ENCODE results near the gene ULBP2.

ULBP2 gene

GRCh38 chr6:149941583-149942460 is at the start of gene ULBP2:
Gene ULBP2, plus strand, starts transcription at chr6:149942014. Its CDS starts 59 bp downstream, at chr6:149942073.
- peak; percentile 89 for ATAC-seq
- no peak for TF ChIP-seq ARNTL (CRISPR knock-in tag; IDR thresholded peaks at IDR 0.05; ENCODE audit: borderline replicate concordance, low read depth)
- no peak for TF ChIP-seq CREB5 (CRISPR knock-in tag; IDR thresholded peaks at IDR 0.05; ENCODE audit: low read depth)
- no peak for TF ChIP-seq ZFP30 (CRISPR knock-in tag; IDR thresholded peaks at IDR 0.05)
- no peak for TF ChIP-seq PATZ1 (CRISPR knock-in tag; IDR thresholded peaks at IDR 0.05; ENCODE audit: borderline replicate concordance)
- no peak for TF ChIP-seq ZNF70 (CRISPR knock-in tag; IDR thresholded peaks at IDR 0.05)
- no peak for TF ChIP-seq POU6F1 (CRISPR knock-in tag; IDR thresholded peaks at IDR 0.05; ENCODE audit: borderline replicate concordance, low read depth)
- no peak for TF ChIP-seq TSHZ2 (CRISPR knock-in tag; IDR thresholded peaks at IDR 0.05)
- no peak for TF ChIP-seq GLIS3 (CRISPR knock-in tag; IDR thresholded peaks at IDR 0.05)

GRCh38 chr6:149895048-149895590 is 46.7 kb upstream of the ULBP2 start:
- peak; percentile 17 for ATAC-seq
- TF ChIP-seq BACH2 (CRISPR knock-in tag; IDR thresholded peaks at IDR 0.05; ENCODE audit: borderline replicate concordance) (no peak), ARNTL (CRISPR knock-in tag; IDR thresholded peaks at IDR 0.05; ENCODE audit: borderline replicate concordance, low read depth) (no peak)

- TF ChIP-seq ZC3H10 (CRISPR knock-in tag; IDR thresholded peaks at IDR 0.05) (no peak), BACH2 (CRISPR knock-in tag; IDR thresholded peaks at IDR 0.05; ENCODE audit: borderline replicate concordance) (no peak), POU6F1 (CRISPR knock-in tag; IDR thresholded peaks at IDR 0.05; ENCODE audit: borderline replicate concordance, low read depth) (no peak), TCF4 (CRISPR knock-in tag; IDR thresholded peaks at IDR 0.05; ENCODE audit: borderline replicate concordance) (no peak), ISL1 (CRISPR knock-in tag; IDR thresholded peaks at IDR 0.05) (no peak), ZFP3 (CRISPR knock-in tag; IDR thresholded peaks at IDR 0.05) (no peak)
- peak; percentile 31 for ATAC-seq
Measured at GRCh38 chr6:149895833-149896271, 46.0 kb upstream of the ULBP2 start.

- peak; percentile 41 for ATAC-seq
- TF ChIP-seq ISL1 (CRISPR knock-in tag; IDR thresholded peaks at IDR 0.05) (no peak), TCF4 (CRISPR knock-in tag; IDR thresholded peaks at IDR 0.05; ENCODE audit: borderline replicate concordance) (no peak), CSRNP3 (CRISPR knock-in tag; IDR thresholded peaks at IDR 0.05) (no peak), POU6F1 (CRISPR knock-in tag; IDR thresholded peaks at IDR 0.05; ENCODE audit: borderline replicate concordance, low read depth) (no peak), RARB (CRISPR knock-in tag; IDR thresholded peaks at IDR 0.05) (no peak)
Measured at GRCh38 chr6:149896491-149896890, 45.3 kb upstream of the ULBP2 start.

All from SK-N-SH treated with all-trans-retinoic acid at 6 μM for 48 hours (cell line).